Glomerular endothelial cell (primary cell): Measurements from ENCODE around the gene PGA5. TPM values are rescaled to one million over a fixed set of nuclear protein-coding genes. Genes with fewer than 3 reads are reported as not detected.

ENCODE experiments used
- DNase-seq: peaks from one replicate; pipeline ENCODE4 v3.0.0-alpha.2; 2011; ENCODE audit warnings: low read depth, low spot score; ENCODE audit errors: extremely low read depth
- total RNA-seq: library from RNA; depleted of rRNA; stranded (reverse); fragments of >200 nt; gene quantifications from 2 replicates; pipeline ENCODE4 v1.2.3, GENCODE V29; 2015

PGA5 gene
- total RNA-seq, 1 donor from 2014 or later: not detected

GRCh38 chr11:61292356-61292755 is 51.4 kb downstream of the PGA5 start:
- no peak for DNase-seq

- no peak for DNase-seq
Observed at GRCh38 chr11:61293867-61294716, 53.1 kb downstream of the PGA5 start.

GRCh38 chr11:61294717-61295595 is 54.0 kb downstream of the PGA5 start, which contains the start of gene VWCE:
TSS of gene VWCE (minus strand) at chr11:61295316. CDS start at chr11:61295037, 279 bp downstream.
- DNase-seq: no peak

GRCh38 chr11:61295596-61295926 is 54.6 kb downstream of the PGA5 start:
- no peak for DNase-seq

GRCh38 chr11:61297341-61297740 is 56.4 kb downstream of the PGA5 start:
- DNase-seq: no peak

- DNase-seq: peak; percentile 71
Observed at GRCh38 chr11:61297746-61298145, 56.8 kb downstream of the PGA5 start.

GRCh38 chr11:61298663-61299244 is 57.8 kb downstream of the PGA5 start:
- no peak for DNase-seq

Other genes with a start within 250 kb of the PGA5 start
- not detected in 2 replicates for gene CD5, start 138.7 kb upstream of the PGA5 start, total RNA-seq
- gene VPS37C, start 79.7 kb upstream of the PGA5 start, total RNA-seq: 19.5 and 27.8 TPM in 2 replicates
- gene PGA3, start 37.7 kb upstream of the PGA5 start, total RNA-seq: not detected in 2 replicates
- gene PGA4, start 18.8 kb upstream of the PGA5 start, total RNA-seq: not detected in 2 replicates
- 9.0 and 18.6 TPM in 2 replicates for gene VWCE, start 54.1 kb downstream of the PGA5 start, total RNA-seq
- 173 and 184 TPM in 2 replicates for gene DDB1, start 91.9 kb downstream of the PGA5 start, total RNA-seq
- gene TKFC, start 92.1 kb downstream of the PGA5 start, total RNA-seq: 23.1 and 29.3 TPM in 2 replicates
- gene CYB561A3, start 120.7 kb downstream of the PGA5 start, total RNA-seq: 46.1 and 64.1 TPM in 2 replicates
- gene TMEM138, start 121.2 kb downstream of the PGA5 start, total RNA-seq: 19.6 and 22.9 TPM in 2 replicates
- gene TMEM216, start 151.4 kb downstream of the PGA5 start, total RNA-seq: 5.2 and 9.5 TPM in 2 replicates
- 30.0 and 38.7 TPM in 2 replicates for gene CPSF7, start 188.8 kb downstream of the PGA5 start, total RNA-seq
- gene SDHAF2, start 188.9 kb downstream of the PGA5 start, total RNA-seq: 30.2 and 50.1 TPM in 2 replicates